HFF-Myc (cell line): Measurements from ENCODE around the gene CIDEC.

Source experiments
- DNase-seq: peaks from one replicate; pipeline ENCODE4 v3.0.0-alpha.2; 2011; ENCODE audit warnings: low read depth; ENCODE audit errors: extremely low read depth
- H3K4me3 ChIP-seq: replicated peaks from 2 replicates; pipeline ENCODE4 v1.5.1; 2011; ENCODE audit warnings: low read depth, mild to moderate bottlenecking, control low read depth, low read length
- CTCF ChIP-seq: IDR thresholded peaks from 2 replicates; pipeline ENCODE4 v1.5.1; 2012; ENCODE audit warnings: mild to moderate bottlenecking, low read depth, low read length, control low read depth; ENCODE audit errors: missing control alignments

CIDEC gene, protein sequence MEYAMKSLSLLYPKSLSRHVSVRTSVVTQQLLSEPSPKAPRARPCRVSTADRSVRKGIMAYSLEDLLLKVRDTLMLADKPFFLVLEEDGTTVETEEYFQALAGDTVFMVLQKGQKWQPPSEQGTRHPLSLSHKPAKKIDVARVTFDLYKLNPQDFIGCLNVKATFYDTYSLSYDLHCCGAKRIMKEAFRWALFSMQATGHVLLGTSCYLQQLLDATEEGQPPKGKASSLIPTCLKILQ

GRCh38 chr3:9879830-9880549 is at the start of gene CIDEC:
Gene CIDEC (minus strand): TSS chr3:9880253. CDS start chr3:9878486, 1,767 bp downstream.
- no peak for TF ChIP-seq CTCF
- no peak for DNase-seq
- H3K4me3 ChIP-seq: no peak within 1 kb of the TSS

DNA sequence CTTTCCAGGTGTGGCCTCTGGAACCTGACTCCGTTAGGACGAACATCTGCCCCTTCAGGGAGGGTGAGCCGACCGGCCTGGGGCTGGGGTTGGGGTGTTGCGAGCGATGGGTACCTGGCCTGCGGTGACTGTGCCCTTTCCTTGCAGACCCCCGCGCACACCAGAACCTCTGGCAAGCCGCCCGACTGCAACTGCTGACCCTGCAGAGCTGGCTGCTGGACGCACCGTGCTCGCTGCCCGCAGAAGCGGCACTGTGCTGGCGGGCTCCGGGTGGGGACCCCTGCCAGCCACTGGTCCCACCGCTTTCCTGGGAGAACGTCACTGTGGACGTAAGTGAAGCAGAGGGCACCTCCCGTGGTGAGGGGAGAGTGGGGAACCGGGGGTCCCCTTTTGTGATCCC is 48.1 kb upstream of the CIDEC start:
- DNase-seq: no peak
- no peak for TF ChIP-seq CTCF
- no peak overlapping the region for H3K4me3 ChIP-seq

DNA sequence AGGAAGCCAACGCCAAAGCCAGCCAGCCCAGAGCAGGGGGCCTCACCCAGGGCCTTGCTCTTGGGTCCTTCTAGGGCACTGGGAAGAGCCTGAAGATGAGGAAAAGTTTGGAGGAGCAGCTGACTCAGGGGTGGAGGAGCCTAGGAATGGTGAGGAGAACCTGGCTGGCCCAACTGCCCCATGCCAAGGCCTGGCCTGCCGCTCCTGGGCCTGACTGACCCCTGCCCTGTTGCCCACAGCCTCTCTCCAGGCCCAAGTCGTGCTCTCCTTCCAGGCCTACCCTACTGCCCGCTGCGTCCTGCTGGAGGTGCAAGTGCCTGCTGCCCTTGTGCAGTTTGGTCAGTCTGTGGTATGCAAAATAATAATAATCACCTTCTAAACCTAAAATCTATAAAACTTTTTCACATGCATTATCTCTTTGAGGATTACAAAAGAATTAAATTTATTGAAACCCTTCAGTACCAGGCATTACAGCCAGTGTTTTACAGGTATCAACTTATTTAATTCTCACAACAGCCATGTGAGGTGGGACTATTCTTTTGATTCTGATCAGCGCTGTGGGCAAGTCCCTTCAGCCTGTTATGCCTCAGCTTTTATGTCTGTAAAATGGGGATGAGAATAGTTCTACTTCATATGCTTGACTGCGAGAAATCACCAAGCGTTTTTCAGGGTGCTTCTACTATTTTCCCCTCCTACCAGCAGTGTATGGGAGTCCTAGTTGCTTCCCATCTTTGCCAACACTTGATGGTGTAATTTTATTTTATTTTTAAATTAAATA is 38.4 kb upstream of the CIDEC start:
- no peak for TF ChIP-seq CTCF
- no peak for DNase-seq
- no peak overlapping the region for H3K4me3 ChIP-seq

GRCh38 chr3:9917820-9918219 is 37.8 kb upstream of the CIDEC start:
- peak overlapping the region; percentile 56 for H3K4me3 ChIP-seq
- TF ChIP-seq CTCF: no peak
- no peak for DNase-seq

GRCh38 chr3:9916734-9917680 is 37.0 kb upstream of the CIDEC start, which contains the start of gene IL17RC:
Gene IL17RC (plus strand): TSS chr3:9917098. CDS start chr3:9917316, 218 bp downstream.
- peak; percentile 72 for DNase-seq
- TF ChIP-seq CTCF: no peak
- H3K4me3 ChIP-seq: peak within 1 kb of the TSS; percentile 56

DNA sequence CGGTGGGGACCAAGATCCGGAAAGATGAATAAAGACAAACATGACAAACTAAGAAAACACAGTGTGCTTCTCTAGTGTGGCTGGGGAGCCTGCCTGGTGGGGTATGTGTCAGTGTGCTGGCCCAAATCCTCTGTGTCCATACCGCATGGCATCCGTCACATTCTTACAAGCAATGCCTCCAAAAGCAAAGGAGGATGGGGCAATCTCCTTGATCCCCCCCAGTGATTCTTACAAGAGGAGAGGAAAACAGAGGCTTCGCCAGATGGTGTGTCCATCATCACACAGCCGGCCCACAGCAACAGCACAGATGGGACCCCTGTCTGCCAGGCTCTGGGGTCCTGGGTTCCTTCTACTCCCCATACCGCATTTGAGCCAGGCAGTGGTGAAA is 36.3 kb upstream of the CIDEC start:
- TF ChIP-seq CTCF: no peak
- no peak for DNase-seq
- H3K4me3 ChIP-seq: peak overlapping the region; percentile 56
